Erythroblast (primary cell): Measurements from ENCODE around the gene ARID1B.

ENCODE experiments used
- GATA1 ChIP-seq: IDR thresholded peaks from 2 replicates; pipeline ENCODE4 v1.6.1; 2011; ENCODE audit warnings: low read depth, mild to moderate bottlenecking, control low read depth, low read length, moderate library complexity
- POLR2A ChIP-seq: IDR thresholded peaks from 2 replicates; pipeline ENCODE4 v1.6.1; 2011; ENCODE audit warnings: mild to moderate bottlenecking, low read length

DNA sequence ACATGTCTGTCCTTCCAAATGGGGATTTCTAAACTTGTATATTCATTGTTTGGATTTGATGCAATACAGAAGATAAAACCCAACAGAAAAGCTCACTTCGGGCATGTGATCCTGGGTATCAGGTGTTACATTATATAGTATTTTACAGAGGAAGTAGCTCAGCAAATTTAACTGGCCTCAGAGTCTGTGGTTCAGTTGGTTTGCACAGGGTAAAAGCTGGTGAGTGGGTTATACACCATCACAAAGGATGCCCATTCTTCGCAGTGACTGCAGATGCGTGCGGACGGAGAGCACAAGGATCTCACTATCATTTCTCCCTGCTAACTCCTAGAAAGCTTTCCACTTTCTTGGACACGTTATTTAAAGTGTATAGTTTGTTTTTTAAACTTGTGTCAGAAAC, 309.5 kb downstream of the ARID1B start:
- TF ChIP-seq POLR2A, result no peak
- TF ChIP-seq GATA1, result no peak
